Measurements from ENCODE around the gene KDELR1. TPM values are rescaled to one million over a fixed set of nuclear protein-coding genes. Genes with fewer than 3 reads are reported as not detected.
A peak's percentile ranks its signal among the peaks of the same experiment; 100 is the strongest.

The KDELR1 gene
- total and polyA plus RNA-seq, 12 donors = 55.1 to 96.0 (median 73.2) TPM

DNA sequence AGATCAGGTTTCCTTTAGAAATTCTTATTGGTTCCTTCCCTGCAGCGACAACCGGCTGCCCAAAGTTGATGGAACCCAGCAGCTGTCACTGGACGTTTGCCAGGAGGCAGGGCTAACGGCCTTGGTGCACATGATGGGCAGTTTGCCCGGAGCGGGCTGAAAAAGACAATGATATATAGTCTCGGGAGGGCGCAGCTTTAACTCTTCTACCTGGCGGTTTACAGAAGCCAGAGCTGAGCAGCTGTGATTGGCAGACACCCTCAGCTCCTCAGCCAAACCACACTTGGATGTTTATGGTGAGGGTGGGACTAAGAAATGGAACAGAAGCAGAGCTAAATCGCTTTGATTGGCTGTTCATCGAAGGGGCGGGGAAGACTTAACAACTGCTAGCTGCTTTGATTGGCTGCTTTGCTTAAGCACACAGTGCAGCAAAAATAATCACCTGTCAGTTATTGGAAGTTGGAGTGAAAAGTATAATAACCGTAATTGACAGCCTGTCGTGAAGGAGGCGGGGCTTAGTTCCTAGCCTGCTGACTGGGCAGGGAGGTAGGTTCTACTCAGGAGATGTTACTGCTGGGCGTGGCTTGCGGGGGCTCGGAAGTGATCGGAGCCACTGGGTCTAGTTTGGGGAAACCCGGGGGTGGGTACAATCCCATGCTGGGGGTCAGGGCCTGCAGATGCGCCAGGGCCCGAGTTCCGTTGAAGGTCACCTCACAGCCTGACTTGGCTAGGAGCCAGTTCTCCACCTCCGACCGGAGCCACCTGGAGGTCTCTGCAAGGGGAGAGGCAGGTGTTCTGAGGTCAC is 58.5 kb downstream of the KDELR1 start:
- Histone ChIP-seq H3K4me3 (peak overlapping the region in 9 of 10 donors; percentile 31 to 67 (median 54)), H3K27ac (peak overlapping the region; percentile 64 to 94 (median 85)), H3K9me3 (peaks cover 0 to 8% (median 0%) of the 10 kb centered on the region in 11 donors), H3K4me1 (peaks cover 10 to 65% (median 32%) of the 10 kb centered on the region in 9 donors), H3K27me3 (no peaks in the 10 kb centered on the region), H3K36me3 (peaks cover 0 to 42% (median 0%) of the 10 kb centered on the region in 9 donors)
- 0 to 2% methylated on average over 25 of the region's 25 CpGs for WGBS, 2 donors
- DNase-seq = peak; percentile 86 to 92
- TF ChIP-seq CTCF (IDR thresholded peaks at IDR 0.05) = no peak
- intact Hi-C loops (cut with DNase I) = loop anchor here in 1 of 10 donors (1.0 to 2.0 kb wide), 2 partner anchors 12 to 62 kb away; partner anchors contain the start of gene ZNF114
- ATAC-seq = peak; percentile 72 to 85 (median 82)

Other genes with a start within 250 kb of the KDELR1 start
- gene LIG1, start 221.2 kb downstream of the KDELR1 start, total RNA-seq = 1 to 10 TPM; 1.8 to 8.5 (median 3.5) TPM
- gene LIG1, start 221.2 kb downstream of the KDELR1 start, polyA plus RNA-seq = 1 to 10 TPM; 5.2 to 9.9 TPM
- gene ZSWIM9, start 220.9 kb downstream of the KDELR1 start, total RNA-seq = 1 to 10 TPM; 5.5 to 8.5 (median 6.6) TPM
- gene ZSWIM9, start 220.9 kb downstream of the KDELR1 start, polyA plus RNA-seq = 1 to 10 TPM; 3.8 to 4.1 TPM
- 10 to 100 TPM; 19.5 to 49.5 (median 29.4) TPM for gene CARD8, start 135.6 kb downstream of the KDELR1 start, total RNA-seq
- 10 to 100 TPM; 18.9 to 44.2 TPM for gene CARD8, start 135.6 kb downstream of the KDELR1 start, polyA plus RNA-seq
- gene ZNF114, start 121.5 kb downstream of the KDELR1 start, total RNA-seq = under 1 TPM; 0.18 to 0.64 (median 0.33) TPM
- gene ZNF114, start 121.5 kb downstream of the KDELR1 start, polyA plus RNA-seq = under 1 TPM; 0.29 to 0.66 TPM
- gene EMP3, start 66.0 kb downstream of the KDELR1 start, total RNA-seq = 100 to 1,000 TPM in 1 of 10 donors, 10 to 100 TPM in 9; 18.8 to 119 (median 32.8) TPM
- gene EMP3, start 66.0 kb downstream of the KDELR1 start, polyA plus RNA-seq = 100 to 1,000 TPM; 116 to 124 TPM
- gene TMEM143, start 27.6 kb downstream of the KDELR1 start, total RNA-seq = 100 to 1,000 TPM in 1 of 10 donors, 10 to 100 TPM in 9; 51.8 to 110 (median 89.5) TPM
- 10 to 100 TPM in 1 of 2 donors, 1 to 10 TPM in 1; 9.7 to 48.1 TPM for gene TMEM143, start 27.6 kb downstream of the KDELR1 start, polyA plus RNA-seq
- gene SYNGR4, start 27.2 kb downstream of the KDELR1 start, total RNA-seq = not detected
- not detected for gene SYNGR4, start 27.2 kb downstream of the KDELR1 start, polyA plus RNA-seq
- gene GRIN2D, start 2.1 kb upstream of the KDELR1 start, total RNA-seq = 1 to 10 TPM in 1 of 10 donors, under 1 TPM in 9; 0.04 to 1.0 (median 0.19) TPM
- under 1 TPM; 0.22 to 0.23 TPM for gene GRIN2D, start 2.1 kb upstream of the KDELR1 start, polyA plus RNA-seq
- gene GRWD1, start 54.4 kb upstream of the KDELR1 start, total RNA-seq = 10 to 100 TPM; 13.2 to 26.2 (median 17.0) TPM
- 10 to 100 TPM in 1 of 2 donors, 1 to 10 TPM in 1; 5.6 to 22.8 TPM for gene GRWD1, start 54.4 kb upstream of the KDELR1 start, polyA plus RNA-seq
- gene KCNJ14, start 64.0 kb upstream of the KDELR1 start, total RNA-seq = under 1 TPM; 0.13 to 0.52 (median 0.30) TPM
- gene KCNJ14, start 64.0 kb upstream of the KDELR1 start, polyA plus RNA-seq = under 1 TPM; 0.29 to 0.43 TPM
- gene CYTH2, start 77.8 kb upstream of the KDELR1 start, total RNA-seq = 10 to 100 TPM; 25.8 to 40.4 (median 32.2) TPM
- gene CYTH2, start 77.8 kb upstream of the KDELR1 start, polyA plus RNA-seq = 10 to 100 TPM; 28.2 to 41.9 TPM
- 1 to 10 TPM in 4 of 10 donors, under 1 TPM in 6; 0.40 to 1.3 (median 0.88) TPM for gene LMTK3, start 120.3 kb upstream of the KDELR1 start, total RNA-seq
- 1 to 10 TPM in 1 of 2 donors, under 1 TPM in 1; 0.12 to 1.5 TPM for gene LMTK3, start 120.3 kb upstream of the KDELR1 start, polyA plus RNA-seq
- gene SULT2B1, start 160.6 kb upstream of the KDELR1 start, total RNA-seq = under 1 TPM in 3 of 10 donors, not detected in 7; 0.42 to 0.70 (median 0.42) TPM
- gene SULT2B1, start 160.6 kb upstream of the KDELR1 start, polyA plus RNA-seq = under 1 TPM; 0.13 to 0.44 TPM
- gene SPACA4, start 215.2 kb upstream of the KDELR1 start, total RNA-seq = not detected
- not detected for gene SPACA4, start 215.2 kb upstream of the KDELR1 start, polyA plus RNA-seq
- not detected for gene FAM83E, start 223.5 kb upstream of the KDELR1 start, total RNA-seq
- under 1 TPM in 1 of 2 donors, not detected in 1; 0.01 TPM for gene FAM83E, start 223.5 kb upstream of the KDELR1 start, polyA plus RNA-seq
- gene RPL18, start 227.6 kb upstream of the KDELR1 start, total RNA-seq = 100 to 1,000 TPM; 493 to 753 (median 543) TPM
- gene RPL18, start 227.6 kb upstream of the KDELR1 start, polyA plus RNA-seq = 1,000 to 10,000 TPM; 1,418 to 2,257 TPM
- 10 to 100 TPM in 2 of 10 donors, 1 to 10 TPM in 8; 5.7 to 13.0 (median 7.7) TPM for gene SPHK2, start 228.0 kb upstream of the KDELR1 start, total RNA-seq
- gene SPHK2, start 228.0 kb upstream of the KDELR1 start, polyA plus RNA-seq = 10 to 100 TPM in 1 of 2 donors, 1 to 10 TPM in 1; 8.7 to 15.9 TPM
- gene DBP, start 245.8 kb upstream of the KDELR1 start, total RNA-seq = 10 to 100 TPM in 8 of 10 donors, 1 to 10 TPM in 2; 2.4 to 30.0 (median 12.8) TPM
- gene DBP, start 245.8 kb upstream of the KDELR1 start, polyA plus RNA-seq = 10 to 100 TPM in 1 of 2 donors, 1 to 10 TPM in 1; 5.8 to 11.6 TPM